ENCODE measurements around the gene SLC26A3. TPM values are rescaled to one million over a fixed set of nuclear protein-coding genes. Genes with fewer than 3 reads are reported as not detected.

Gene SLC26A3
- total RNA-seq (2022; extraction: Qiagen RNA extraction), result not detected in 5 replicates

DNA sequence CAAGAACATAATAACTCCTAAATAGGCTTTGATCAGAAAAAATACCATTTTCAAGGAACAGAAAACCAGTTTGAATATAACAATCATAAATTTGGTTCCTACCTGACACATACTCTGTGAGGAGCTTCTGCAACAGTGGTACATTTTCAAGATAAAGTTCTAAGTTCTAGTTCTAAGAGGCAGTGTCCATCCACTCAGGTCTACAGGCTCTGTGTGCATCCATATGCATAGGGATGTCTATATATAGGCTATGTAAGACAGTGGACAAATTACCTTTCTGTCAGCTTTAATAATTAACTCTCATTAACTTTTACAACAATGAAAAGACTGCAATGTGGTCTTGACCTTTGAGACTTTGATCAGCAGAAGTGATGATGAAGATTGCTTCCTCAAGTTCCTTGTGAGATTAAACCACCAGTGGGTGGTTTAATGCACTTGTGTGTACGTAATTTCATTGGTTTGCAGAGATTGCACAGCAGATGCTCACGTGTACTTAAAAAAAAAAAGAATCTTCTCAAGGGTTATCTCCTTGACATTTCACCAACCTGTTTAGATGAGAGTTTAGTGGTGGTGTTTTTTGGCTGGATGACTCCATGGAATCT, at the start of gene SLC26A3:
SLC26A3 (minus strand) TSS at position 215 of the 602 bp plus-strand sequence. CDS start 8,714 bp downstream, outside the sequence.

DNA sequence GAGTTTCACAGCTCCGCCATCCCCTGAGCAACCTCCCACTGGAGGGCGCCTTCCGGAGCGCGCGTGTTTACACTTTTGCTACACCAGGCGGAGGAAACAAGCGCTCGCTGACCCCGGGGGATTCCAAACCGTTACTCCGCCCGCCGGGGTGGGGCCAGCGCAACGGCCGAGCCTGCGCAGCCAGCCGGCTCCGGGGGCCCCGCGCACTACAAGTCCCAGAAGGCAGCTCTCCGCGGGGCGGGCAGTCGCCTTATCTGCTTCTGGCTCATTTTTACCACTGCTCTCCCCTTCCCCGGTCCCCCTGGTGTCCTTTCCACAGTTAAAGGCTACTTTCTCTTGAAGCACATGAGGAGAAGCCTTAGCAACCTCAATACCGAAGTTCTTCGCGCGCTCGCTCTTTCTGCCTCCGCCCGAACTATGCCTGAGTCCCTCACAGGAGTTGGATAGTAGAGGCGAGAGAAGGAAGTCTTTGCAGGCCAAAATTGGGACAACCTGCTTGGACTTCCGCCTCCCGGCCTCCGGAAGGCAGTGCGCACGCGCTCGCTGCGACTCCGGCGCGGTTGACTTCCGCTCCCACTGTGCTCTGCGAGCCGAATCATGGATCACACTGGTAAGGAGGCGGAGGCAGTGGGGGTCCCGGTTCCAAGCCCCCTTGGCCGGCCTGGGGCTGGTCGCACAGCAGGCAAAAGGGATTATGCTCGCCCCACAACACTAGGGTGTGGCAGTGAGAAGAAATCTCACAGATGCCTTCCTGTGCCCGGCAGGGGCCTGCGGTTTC, 59.3 kb downstream of the SLC26A3 start, which contains the start of gene CBLL1:
CBLL1 (plus strand) TSS at position 576 of the 778 bp plus-strand sequence; CDS start at position 598, 22 bp downstream.

Other genes starting within 250 kb of the SLC26A3 start
- gene COG5, start 239.3 kb downstream of the SLC26A3 start, total RNA-seq (2022; extraction: Qiagen RNA extraction), result 7.9 to 10.4 TPM (median 9.1 TPM) in 5 replicates
- 9.3 to 10.3 TPM (median 10.2 TPM) in 5 replicates for gene DUS4L, start 239.3 kb downstream of the SLC26A3 start, total RNA-seq (2022; extraction: Qiagen RNA extraction)
- 33.0 to 39.8 TPM (median 38.4 TPM) in 5 replicates for gene BCAP29, start 223.0 kb downstream of the SLC26A3 start, total RNA-seq (2022; extraction: Qiagen RNA extraction)
- gene SLC26A4, start 142.4 kb downstream of the SLC26A3 start, total RNA-seq (2022; extraction: Qiagen RNA extraction), result 0.05 to 0.11 TPM (median 0.10 TPM) in 3 of 5 replicates, not detected in the others
- 27.5 to 47.7 TPM (median 29.2 TPM) in 5 replicates for gene CBLL1, start 59.1 kb downstream of the SLC26A3 start, total RNA-seq (2022; extraction: Qiagen RNA extraction)
- 82.7 to 113 TPM (median 87.3 TPM) in 5 replicates for gene DLD, start 88.0 kb upstream of the SLC26A3 start, total RNA-seq (2022; extraction: Qiagen RNA extraction)
- gene LAMB1, start 199.9 kb upstream of the SLC26A3 start, total RNA-seq (2022; extraction: Qiagen RNA extraction), result 99.7 to 137 TPM (median 108 TPM) in 5 replicates